Lung (tissue), 12 donors: Measurements from ENCODE around the gene DTD2. TPM values are rescaled to one million over a fixed set of nuclear protein-coding genes. Genes with fewer than 3 reads are reported as not detected.

Experiments
- ATAC-seq: fragments of 200-7000 bp; cut with Tn5 transposase; one replicate; pipeline ENCODE4 v1.9.1; 2020; ENCODE audit warnings: moderate number of reproducible peaks; ENCODE audit not compliant: insufficient read depth, low FRiP score
- DNase-seq, 3 donors: peaks; one replicate each; pipeline ENCODE4 v3.0.0-alpha.2; 2013 to 2017
- H3K27ac ChIP-seq, 2 donors: one replicate each; pipeline ENCODE4 v1.5.1; 2013; ENCODE audit warnings: mild to moderate bottlenecking in 2 of 2, moderate library complexity in 2 of 2, control low read depth in 1 of 2, inconsistent platforms in 1 of 2, low read depth in 1 of 2, low read length in 1 of 2
- H3K27me3 ChIP-seq, 3 donors: one replicate each; pipeline ENCODE4 v1.5.1; 2013; ENCODE audit warnings: low read length in 2 of 3; ENCODE audit not compliant: control insufficient read depth in 3 of 3, insufficient read depth in 3 of 3
- H3K36me3 ChIP-seq, 4 donors: one replicate each; pipeline ENCODE4 v1.5.1; 2013; ENCODE audit warnings: low read length in 4 of 4, mild to moderate bottlenecking in 1 of 4, moderate library complexity in 1 of 4; ENCODE audit not compliant: control insufficient read depth in 4 of 4, insufficient read depth in 4 of 4
- H3K4me1 ChIP-seq, 5 donors: one replicate each; pipeline ENCODE4 v1.5.1; 2013; ENCODE audit warnings: low read length in 5 of 5, mild to moderate bottlenecking in 2 of 5, moderate library complexity in 1 of 5; ENCODE audit not compliant: control insufficient read depth in 5 of 5, insufficient read depth in 5 of 5
- H3K4me3 ChIP-seq: one replicate; pipeline ENCODE4 v1.5.1; 2013; ENCODE audit warnings: mild to moderate bottlenecking, control low read depth, moderate library complexity
- H3K9ac ChIP-seq, 2 donors: one replicate each; pipeline ENCODE4 v1.5.1; 2013; ENCODE audit warnings: low read length in 2 of 2, control low read depth in 1 of 2; ENCODE audit not compliant: insufficient read depth in 1 of 2
- H3K9me3 ChIP-seq, 4 donors: one replicate each; pipeline ENCODE4 v1.5.1; 2013; ENCODE audit warnings: low read length in 3 of 4, mild to moderate bottlenecking in 1 of 4, moderate library complexity in 1 of 4; ENCODE audit not compliant: control insufficient read depth in 4 of 4, insufficient read depth in 3 of 4
- CTCF ChIP-seq: IDR thresholded peaks from 2 replicates; pipeline ENCODE4 v1.5.1; 2012; ENCODE audit warnings: mild to moderate bottlenecking; ENCODE audit errors: control extremely low read depth, extremely low read depth
- WGBS, 2 donors: extraction: QIAGEN DNeasy Blood & Tissue Kit; methylation state at CpG; one replicate each; pipeline ENCODE4 v1.1.7; 2013; 5-methylcytosine and 5-hydroxymethylcytosine counted together
- polyA plus RNA-seq, 2 donors: library from polyadenylated mRNA; stranded (reverse); fragments of 200-250 nt; gene quantifications; one replicate each; pipeline ENCODE4 v1.2.1, GENCODE V29; 2013
- total RNA-seq, 2 donors: library from RNA; depleted of rRNA in 1 of 2; stranded (reverse); fragments of >200 nt in 1 of 2; gene quantifications; one replicate each; pipeline ENCODE4 v1.2.1, GENCODE V29; 2014 to 2021
- donor health status: control.
- donor health status: control.
- donor health status: Bipolar disorder and iron deficiency.
- donor health status: healthy.
- donor health status: DM: yes; HTN: yes; CAD: no.

DTD2 gene
- total and polyA plus RNA-seq, 4 donors, result 10.4 to 33.3 (median 17.3) TPM

GRCh38 chr14:31492759-31493498, 35.6 kb upstream of the DTD2 start:
- no peaks in the 10 kb centered on the region for H3K27me3 ChIP-seq
- H3K4me1 ChIP-seq, result no peaks in the 10 kb centered on the region
- H3K9me3 ChIP-seq, result peaks cover 0 to 3% (median 0%) of the 10 kb centered on the region in 4 donors
- ATAC-seq (no peak), DNase-seq (no peak)
- no peaks in the 10 kb centered on the region for H3K36me3 ChIP-seq
- TF ChIP-seq CTCF, result no peak
- WGBS, 2 donors, result 90 to 91% methylated on average over 8 of the region's 8 CpGs
- H3K4me3 ChIP-seq, result no peak overlapping the region
- no peak overlapping the region for H3K9ac ChIP-seq
- H3K27ac ChIP-seq, result no peak overlapping the region

GRCh38 chr14:31489691-31490090, 32.4 kb upstream of the DTD2 start:
- peaks cover 0 to 3% (median 0%) of the 10 kb centered on the region in 4 donors for H3K9me3 ChIP-seq
- no peaks in the 10 kb centered on the region for H3K36me3 ChIP-seq
- H3K9ac ChIP-seq, result no peak overlapping the region
- no peak overlapping the region for H3K27ac ChIP-seq
- no peak overlapping the region for H3K4me3 ChIP-seq
- TF ChIP-seq CTCF, result no peak
- H3K27me3 ChIP-seq, result no peaks in the 10 kb centered on the region
- H3K4me1 ChIP-seq, result no peaks in the 10 kb centered on the region
- no peak for DNase-seq
- ATAC-seq, result no peak

GRCh38 chr14:31487886-31488285, 30.6 kb upstream of the DTD2 start, which contains the start of gene GPR33:
TSS of gene GPR33 (minus strand) at chr14:31488039. CDS start at chr14:31483965, 4,074 bp downstream.
- no peak for TF ChIP-seq CTCF
- WGBS, 2 donors, result 43 to 63% methylated on average over 1 of the region's 1 CpG

More at GRCh38 chr14:31487886-31488285, 30.6 kb upstream of the DTD2 start, which contains the start of gene GPR33:
- no peaks in the 10 kb centered on the region for H3K36me3 ChIP-seq
- no peak within 1 kb of the TSS for H3K9ac ChIP-seq
- ATAC-seq (no peak), DNase-seq (no peak)
- no peak within 1 kb of the TSS for H3K27ac ChIP-seq
- H3K27me3 ChIP-seq, result no peaks in the 10 kb centered on the region
- no peak within 1 kb of the TSS for H3K4me3 ChIP-seq
- H3K4me1 ChIP-seq, result no peaks in the 10 kb centered on the region
- no peaks in the 10 kb centered on the region for H3K9me3 ChIP-seq
